ENCODE data around the gene ERGIC2.
"Not testable (repeated sequence)": the region's sequence is repeated elsewhere in the genome, so short reads cannot be mapped to it uniquely, and the experiment has no call there.

The ERGIC2 gene

DNA sequence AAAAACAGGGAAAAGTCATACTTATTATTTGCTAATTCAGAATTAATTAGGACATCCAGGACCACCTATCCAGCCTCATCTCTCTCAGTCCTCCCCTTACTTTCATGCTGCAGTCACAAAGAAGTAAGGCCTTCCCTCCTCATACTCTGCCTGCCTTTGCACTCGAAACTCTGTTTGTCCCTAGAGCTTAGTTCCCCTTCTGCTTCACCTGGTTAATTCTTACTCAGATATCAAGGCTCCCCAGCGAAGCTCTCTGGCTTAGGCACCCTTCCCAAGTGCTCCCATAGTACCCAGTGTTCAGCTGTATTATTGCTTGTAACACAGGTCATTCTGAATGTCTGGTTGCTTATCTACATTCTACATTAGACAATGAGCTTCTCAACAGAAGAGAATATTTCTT, 81.3 kb downstream of the ERGIC2 start:
- TF ChIP-seq, protein P1, sequence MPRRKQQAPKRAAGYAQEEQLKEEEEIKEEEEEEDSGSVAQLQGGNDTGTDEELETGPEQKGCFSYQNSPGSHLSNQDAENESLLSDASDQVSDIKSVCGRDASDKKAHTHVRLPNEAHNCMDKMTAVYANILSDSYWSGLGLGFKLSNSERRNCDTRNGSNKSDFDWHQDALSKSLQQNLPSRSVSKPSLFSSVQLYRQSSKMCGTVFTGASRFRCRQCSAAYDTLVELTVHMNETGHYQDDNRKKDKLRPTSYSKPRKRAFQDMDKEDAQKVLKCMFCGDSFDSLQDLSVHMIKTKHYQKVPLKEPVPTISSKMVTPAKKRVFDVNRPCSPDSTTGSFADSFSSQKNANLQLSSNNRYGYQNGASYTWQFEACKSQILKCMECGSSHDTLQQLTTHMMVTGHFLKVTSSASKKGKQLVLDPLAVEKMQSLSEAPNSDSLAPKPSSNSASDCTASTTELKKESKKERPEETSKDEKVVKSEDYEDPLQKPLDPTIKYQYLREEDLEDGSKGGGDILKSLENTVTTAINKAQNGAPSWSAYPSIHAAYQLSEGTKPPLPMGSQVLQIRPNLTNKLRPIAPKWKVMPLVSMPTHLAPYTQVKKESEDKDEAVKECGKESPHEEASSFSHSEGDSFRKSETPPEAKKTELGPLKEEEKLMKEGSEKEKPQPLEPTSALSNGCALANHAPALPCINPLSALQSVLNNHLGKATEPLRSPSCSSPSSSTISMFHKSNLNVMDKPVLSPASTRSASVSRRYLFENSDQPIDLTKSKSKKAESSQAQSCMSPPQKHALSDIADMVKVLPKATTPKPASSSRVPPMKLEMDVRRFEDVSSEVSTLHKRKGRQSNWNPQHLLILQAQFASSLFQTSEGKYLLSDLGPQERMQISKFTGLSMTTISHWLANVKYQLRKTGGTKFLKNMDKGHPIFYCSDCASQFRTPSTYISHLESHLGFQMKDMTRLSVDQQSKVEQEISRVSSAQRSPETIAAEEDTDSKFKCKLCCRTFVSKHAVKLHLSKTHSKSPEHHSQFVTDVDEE (CRISPR knock-in tag; IDR thresholded peaks at IDR 0.05), result no peak
- TF ChIP-seq CSDC2 (CRISPR knock-in tag; IDR thresholded peaks at IDR 0.05) (no peak), ARNTL (CRISPR knock-in tag; IDR thresholded peaks at IDR 0.05; ENCODE audit: borderline replicate concordance, low read depth) (no peak), ISL1 (CRISPR knock-in tag; IDR thresholded peaks at IDR 0.05) (no peak), TCF4 (CRISPR knock-in tag; IDR thresholded peaks at IDR 0.05; ENCODE audit: borderline replicate concordance) (no peak), BACH2 (CRISPR knock-in tag; IDR thresholded peaks at IDR 0.05; ENCODE audit: borderline replicate concordance) (no peak), SNAI2 (CRISPR knock-in tag; IDR thresholded peaks at IDR 0.05) (no peak), RARB (CRISPR knock-in tag; IDR thresholded peaks at IDR 0.05) (no peak), TOX (CRISPR knock-in tag; IDR thresholded peaks at IDR 0.05; ENCODE audit: borderline replicate concordance) (no peak), ZNF8 (CRISPR knock-in tag; IDR thresholded peaks at IDR 0.05) (no peak), OSR1 (CRISPR knock-in tag; IDR thresholded peaks at IDR 0.05) (no peak)
- TF ChIP-seq, protein P2, sequence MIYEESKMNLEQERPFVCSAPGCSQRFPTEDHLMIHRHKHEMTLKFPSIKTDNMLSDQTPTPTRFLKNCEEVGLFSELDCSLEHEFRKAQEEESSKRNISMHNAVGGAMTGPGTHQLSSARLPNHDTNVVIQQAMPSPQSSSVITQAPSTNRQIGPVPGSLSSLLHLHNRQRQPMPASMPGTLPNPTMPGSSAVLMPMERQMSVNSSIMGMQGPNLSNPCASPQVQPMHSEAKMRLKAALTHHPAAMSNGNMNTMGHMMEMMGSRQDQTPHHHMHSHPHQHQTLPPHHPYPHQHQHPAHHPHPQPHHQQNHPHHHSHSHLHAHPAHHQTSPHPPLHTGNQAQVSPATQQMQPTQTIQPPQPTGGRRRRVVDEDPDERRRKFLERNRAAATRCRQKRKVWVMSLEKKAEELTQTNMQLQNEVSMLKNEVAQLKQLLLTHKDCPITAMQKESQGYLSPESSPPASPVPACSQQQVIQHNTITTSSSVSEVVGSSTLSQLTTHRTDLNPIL (CRISPR knock-in tag; IDR thresholded peaks at IDR 0.05; ENCODE audit: low read depth), result no peak
- no peak for ATAC-seq

DNA sequence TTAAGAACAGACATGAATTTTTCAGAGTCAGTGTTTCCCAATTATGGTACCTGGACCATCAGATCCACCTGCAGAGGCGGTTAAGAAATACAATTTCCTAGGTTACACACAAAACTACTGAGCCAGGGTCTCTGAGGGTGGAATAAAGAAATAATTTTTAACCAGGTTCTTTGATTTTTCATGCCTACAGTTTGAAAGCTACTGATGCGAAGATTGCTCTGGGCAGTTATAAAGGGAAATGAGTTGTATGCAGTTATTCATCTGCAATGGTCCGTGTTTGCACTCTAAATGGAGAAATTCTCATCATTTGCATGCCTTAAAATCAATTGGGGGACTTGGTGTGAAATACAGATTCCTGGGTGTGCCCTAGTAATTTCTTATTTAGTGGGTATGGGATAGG, 89.7 kb downstream of the ERGIC2 start:
- ATAC-seq, result no peak
- TF ChIP-seq ZFP30 (CRISPR knock-in tag; IDR thresholded peaks at IDR 0.05) (no peak), CSDC2 (CRISPR knock-in tag; IDR thresholded peaks at IDR 0.05) (no peak), ZNF70 (CRISPR knock-in tag; IDR thresholded peaks at IDR 0.05) (no peak), SNAI2 (CRISPR knock-in tag; IDR thresholded peaks at IDR 0.05) (no peak), GLIS3 (CRISPR knock-in tag; IDR thresholded peaks at IDR 0.05) (no peak), TOX (CRISPR knock-in tag; IDR thresholded peaks at IDR 0.05; ENCODE audit: borderline replicate concordance) (no peak), TCF4 (CRISPR knock-in tag; IDR thresholded peaks at IDR 0.05; ENCODE audit: borderline replicate concordance) (no peak), ISL1 (CRISPR knock-in tag; IDR thresholded peaks at IDR 0.05) (no peak), ZC3H10 (CRISPR knock-in tag; IDR thresholded peaks at IDR 0.05) (no peak)
- TF ChIP-seq, protein P2 (CRISPR knock-in tag; IDR thresholded peaks at IDR 0.05; ENCODE audit: low read depth), result no peak

DNA sequence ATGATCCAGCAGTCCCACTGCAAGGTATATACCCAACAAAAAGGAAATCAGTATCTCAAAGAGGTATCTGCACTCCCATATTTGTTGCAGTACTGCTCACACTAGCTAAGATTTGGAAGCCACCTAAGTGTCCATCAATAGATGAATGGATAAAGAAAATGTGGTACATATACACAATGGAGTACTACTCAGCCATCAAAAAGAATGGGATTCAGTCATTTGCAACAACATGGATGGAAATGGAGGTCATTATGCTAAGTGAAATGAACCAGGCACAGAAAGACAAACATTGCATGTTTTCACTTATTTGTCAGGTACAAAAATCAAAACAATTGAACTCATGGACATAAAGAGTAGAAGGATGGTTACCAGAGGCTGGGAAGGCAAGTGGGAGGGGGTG, 90.5 kb downstream of the ERGIC2 start:
- peak; percentile 90 for TF ChIP-seq ZNF8 (CRISPR knock-in tag; IDR thresholded peaks at IDR 0.05)
- ATAC-seq, result not testable (repeated sequence)

DNA sequence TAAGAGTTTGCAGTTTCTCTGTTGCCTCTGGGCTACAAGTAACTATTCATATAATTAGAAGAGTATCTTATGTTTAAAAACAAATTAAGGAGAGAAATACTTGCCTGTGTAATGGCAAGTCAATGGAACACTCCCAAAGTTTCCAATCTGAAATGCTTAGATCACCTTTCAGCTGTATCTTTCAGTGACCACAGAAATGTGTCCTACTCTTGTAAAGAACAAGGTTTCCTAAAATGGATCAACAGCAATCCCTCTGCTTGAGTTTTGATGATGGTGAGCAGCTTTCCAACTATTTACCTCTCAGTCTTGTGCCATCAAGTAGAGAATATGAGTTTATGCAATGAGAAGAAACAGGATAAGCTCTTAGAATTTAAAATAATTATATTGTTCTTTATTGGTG, 92.9 kb downstream of the ERGIC2 start:
- TF ChIP-seq ZC3H10 (CRISPR knock-in tag; IDR thresholded peaks at IDR 0.05) (no peak), BACH2 (CRISPR knock-in tag; IDR thresholded peaks at IDR 0.05; ENCODE audit: borderline replicate concordance) (no peak), ISL1 (CRISPR knock-in tag; IDR thresholded peaks at IDR 0.05) (0 out of 2 replicates have a peak, but pooled peaks have one; percentile 32), GLIS3 (CRISPR knock-in tag; IDR thresholded peaks at IDR 0.05) (no peak)
- TF ChIP-seq, protein P1 (CRISPR knock-in tag; IDR thresholded peaks at IDR 0.05), result no peak
- no peak for ATAC-seq

DNA sequence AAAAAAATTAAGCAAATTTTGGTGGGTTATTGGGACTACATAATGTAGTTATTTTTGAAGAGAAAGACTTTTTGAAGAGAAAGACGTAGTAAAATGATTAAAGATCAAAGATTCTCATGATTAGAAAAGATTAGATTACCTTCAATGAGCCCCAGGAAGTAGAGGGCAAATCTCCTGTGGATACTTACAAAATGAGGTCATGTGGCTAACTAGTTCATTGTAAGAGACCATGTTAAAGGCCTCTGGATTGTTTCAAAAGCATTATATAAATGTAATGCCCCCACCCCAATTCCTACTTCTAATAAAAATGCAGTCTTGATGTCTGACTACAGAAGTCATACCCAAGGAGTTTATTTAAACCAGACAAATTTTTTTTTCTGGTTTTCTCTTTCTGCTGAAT, 93.3 kb downstream of the ERGIC2 start:
- TF ChIP-seq, protein P1 (CRISPR knock-in tag; IDR thresholded peaks at IDR 0.05), result no peak
- TF ChIP-seq, protein P2 (CRISPR knock-in tag; IDR thresholded peaks at IDR 0.05; ENCODE audit: low read depth), result peak; percentile 67; the same call in 1 of the 2 replicates
- TF ChIP-seq ISL1 (CRISPR knock-in tag; IDR thresholded peaks at IDR 0.05) (peak; percentile 84), SNAI2 (CRISPR knock-in tag; IDR thresholded peaks at IDR 0.05) (0 out of 2 replicates have a peak, but pooled peaks have one; percentile 49)
- ATAC-seq, result peak; percentile 44; the same call in 2 of the 3 replicates
